Gastroesophageal sphincter (tissue), 2 donors: Measurements from ENCODE around the gene NOS1AP.

Experiments
- POLR2A ChIP-seq, 2 donors: fragments of 450-650 bp; IDR thresholded peaks; one replicate each; pipeline ENCODE4 v1.6.1; 2017; ENCODE audit warnings: antibody characterized with exemption in 2 of 2, mild to moderate bottlenecking in 2 of 2, moderate library complexity in 1 of 2
- POLR2AphosphoS5 ChIP-seq: sonication (generic); formaldehyde crosslinking; IDR thresholded peaks from one replicate; pipeline ENCODE4 v1.6.1; 2017; ENCODE audit warnings: antibody characterized with exemption

- TF ChIP-seq POLR2A (IDR thresholded peaks at IDR 0.05): no peak
- TF ChIP-seq POLR2AphosphoS5: no peak
Measured at GRCh38 chr1:162248854-162249535, 179.5 kb downstream of the NOS1AP start.
